A549 (cell line): ENCODE measurements around the gene FBXO10. TPM values are rescaled to one million over a fixed set of nuclear protein-coding genes. Genes with fewer than 3 reads are reported as not detected.

Experiments
- ATAC-seq, 2 experiments: fragments of 200-7000 bp in 1 of 2; fragments of >200 bp in 1 of 2; cut with Nextera tagmentation in 1 of 2; cut with Tn5 transposase in 1 of 2; 3 replicates each; pipeline versions ENCODE4 v1.8.0 to v1.9.1; 2018 to 2020; ENCODE audit warnings: mild to moderate bottlenecking in 1 of 2, moderate library complexity in 1 of 2
- CTCF ChIA-PET: fragments of 300-600 bp; sonication (Branson Sonifier 250); formaldehyde crosslinking; extraction: SDS; loops from one replicate; lab custom pipeline; 2021; ENCODE audit warnings: antibody characterized with exemption, inconsistent platforms; lab: Yijun Ruan, JAX
- POLR2A ChIA-PET: fragments of 350-600 bp; formaldehyde crosslinking; extraction: SDS; loops from one replicate; lab custom pipeline; 2021; ENCODE audit warnings: antibody characterized with exemption, inconsistent platforms; lab: Yijun Ruan, JAX
- DNase-seq, 2 experiments: peaks; one replicate each; pipeline versions ENCODE4 v3.0.0 to v3.0.0-alpha.2; 2011 to 2016; ENCODE audit warnings: low read depth in 1 of 2, low spot score in 1 of 2
- FAIRE-seq: peaks from 2 replicates; lab custom pipeline; 2011; peaks lifted over from hg19 to GRCh38; lab: Jason Lieb, UNC
- H3K27ac ChIP-seq, 2 experiments: fragments of >200 bp; sonication (Bioruptor Twin); formaldehyde crosslinking; 3 replicates each; pipeline ENCODE4 v1.5.1; 2016 to 2017
- H3K4me1 ChIP-seq: fragments of >200 bp; sonication (Bioruptor Twin); formaldehyde crosslinking; 3 replicates; pipeline ENCODE4 v1.6.1; 2016
- H3K4me2 ChIP-seq: fragments of >200 bp; sonication (Bioruptor Twin); formaldehyde crosslinking; 3 replicates; pipeline ENCODE4 v1.6.1; 2016
- H3K4me3 ChIP-seq: fragments of >200 bp; sonication (Bioruptor Twin); formaldehyde crosslinking; 3 replicates; pipeline ENCODE4 v1.5.1; 2016
- H3K9me3 ChIP-seq: fragments of >200 bp; sonication (Bioruptor Twin); formaldehyde crosslinking; 3 replicates; pipeline ENCODE4 v1.6.1; 2016
- CHD2 ChIP-seq: fragments of 150-350 bp; IDR thresholded peaks from 2 replicates; pipeline ENCODE4 v1.6.1; 2014; ENCODE audit warnings: low read length; ENCODE audit not compliant: partially characterized antibody
- CHD4 ChIP-seq: fragments of 200-600 bp; sonication (generic); IDR thresholded peaks from 2 replicates; pipeline ENCODE4 v1.6.1; 2016; ENCODE audit warnings: antibody characterized with exemption, mild to moderate bottlenecking, borderline replicate concordance
- EHF ChIP-seq: fragments of 250-450 bp; sonication (Bioruptor Pico); IDR thresholded peaks from 2 replicates; pipeline ENCODE4 v1.5.0; 2020; ENCODE audit warnings: mild to moderate bottlenecking
- EP300 ChIP-seq, 2 experiments: fragments of >200 bp; sonication (Bioruptor Twin); formaldehyde crosslinking; IDR thresholded peaks; 2 replicates in 1 of 2; 3 replicates in 1 of 2; pipeline ENCODE4 v1.6.1; 2016 to 2017
- HOXB5 ChIP-seq: fragments of 250-450 bp; sonication (Bioruptor Pico); IDR thresholded peaks from 2 replicates; pipeline ENCODE4 v1.5.0; 2020; ENCODE audit warnings: mild to moderate bottlenecking, moderate library complexity
- MAFK ChIP-seq: fragments of 450-650 bp; IDR thresholded peaks from 2 replicates; pipeline ENCODE4 v1.6.1; 2014; ENCODE audit not compliant: partially characterized antibody
- MAZ ChIP-seq: fragments of 150-350 bp; IDR thresholded peaks from 2 replicates; pipeline ENCODE4 v1.6.1; 2014; ENCODE audit warnings: antibody characterized with exemption, low read depth, low read length, borderline replicate concordance
- MYC ChIP-seq: IDR thresholded peaks from 2 replicates; pipeline ENCODE4 v1.6.1; 2012; ENCODE audit warnings: mild to moderate bottlenecking, inconsistent platforms, low read length, improper control_type of control experiment, borderline replicate concordance
- NPAS2 ChIP-seq: fragments of 250-450 bp; sonication (Bioruptor Pico); IDR thresholded peaks from 2 replicates; pipeline ENCODE4 v1.8.0; 2022; ENCODE audit warnings: mild to moderate bottlenecking, moderate library complexity, borderline replicate concordance
- RFX5 ChIP-seq: fragments of 450-650 bp; IDR thresholded peaks from 2 replicates; pipeline ENCODE4 v1.7.1; 2014; ENCODE audit warnings: antibody characterized with exemption, mild to moderate bottlenecking, moderate library complexity
- SREBF2 ChIP-seq: fragments of 450-650 bp; IDR thresholded peaks from 2 replicates; pipeline ENCODE4 v1.6.1; 2014; ENCODE audit warnings: mild to moderate bottlenecking, moderate library complexity
- TP53 ChIP-seq: fragments of 250-450 bp; sonication (Bioruptor Pico); IDR thresholded peaks from 2 replicates; pipeline ENCODE4 v1.5.0; 2021; ENCODE audit warnings: mild to moderate bottlenecking, moderate library complexity
- ZC3H11A ChIP-seq: fragments of 450-650 bp; IDR thresholded peaks from 2 replicates; pipeline ENCODE4 v1.6.1; 2014; ENCODE audit warnings: antibody characterized with exemption, mild to moderate bottlenecking
- ZNF302 ChIP-seq: fragments of 250-450 bp; sonication (Bioruptor Pico); IDR thresholded peaks from 2 replicates; pipeline ENCODE4 v1.9.0; 2021; ENCODE audit warnings: inconsistent platforms, mild to moderate bottlenecking, moderate library complexity
- WGBS: methylation state at CpG from one replicate; pipeline ENCODE4 v1.1.6; 2017; ENCODE audit errors: missing lambda C conversion rate; 5-methylcytosine and 5-hydroxymethylcytosine counted together
- polyA plus RNA-seq, 4 experiments: library from polyadenylated mRNA; depleted of rRNA in 3 of 4; stranded (reverse); fragments of >200 nt; fragmentation: RNase III in 1 of 4; extraction: RNeasy Plus Mini Kit Qiagen cat#74134 plus additional on column Dnase treatment in 1 of 4; gene quantifications; 2 replicates in 3 of 4; 3 replicates in 1 of 4; pipeline ENCODE4 v1.2.3, GENCODE V29; 2011 to 2017
- TF ChIP-seq, protein P1 (sequence below): fragments of >200 bp; sonication (Bioruptor Twin); formaldehyde crosslinking; IDR thresholded peaks from 3 replicates; pipeline ENCODE4 v1.6.1; 2016
- TF ChIP-seq, protein P2 (sequence below): IDR thresholded peaks from 2 replicates; pipeline ENCODE4 v1.6.1; 2012
- TF ChIP-seq, protein P3 (sequence below): IDR thresholded peaks from 2 replicates; pipeline ENCODE4 v1.6.1; 2012
- TF ChIP-seq, protein P4 (sequence below): fragments of 150-350 bp; IDR thresholded peaks from 2 replicates; pipeline ENCODE4 v1.6.1; 2014; ENCODE audit warnings: low read depth, mild to moderate bottlenecking, low read length
- TF ChIP-seq, protein P5 (sequence below): fragments of 200-600 bp; sonication (generic); IDR thresholded peaks from 2 replicates; pipeline ENCODE4 v1.6.1; 2016; ENCODE audit warnings: antibody characterized with exemption, mild to moderate bottlenecking, moderate library complexity
- TF ChIP-seq, protein P6 (sequence below): IDR thresholded peaks from 2 replicates; pipeline ENCODE4 v1.6.1; 2012; ENCODE audit warnings: low read depth, borderline replicate concordance

FBXO10 gene
- polyA plus RNA-seq, 2 of the 4 experiments (the other 2 are of a cell fraction) = 5.0 to 5.3 TPM

DNA sequence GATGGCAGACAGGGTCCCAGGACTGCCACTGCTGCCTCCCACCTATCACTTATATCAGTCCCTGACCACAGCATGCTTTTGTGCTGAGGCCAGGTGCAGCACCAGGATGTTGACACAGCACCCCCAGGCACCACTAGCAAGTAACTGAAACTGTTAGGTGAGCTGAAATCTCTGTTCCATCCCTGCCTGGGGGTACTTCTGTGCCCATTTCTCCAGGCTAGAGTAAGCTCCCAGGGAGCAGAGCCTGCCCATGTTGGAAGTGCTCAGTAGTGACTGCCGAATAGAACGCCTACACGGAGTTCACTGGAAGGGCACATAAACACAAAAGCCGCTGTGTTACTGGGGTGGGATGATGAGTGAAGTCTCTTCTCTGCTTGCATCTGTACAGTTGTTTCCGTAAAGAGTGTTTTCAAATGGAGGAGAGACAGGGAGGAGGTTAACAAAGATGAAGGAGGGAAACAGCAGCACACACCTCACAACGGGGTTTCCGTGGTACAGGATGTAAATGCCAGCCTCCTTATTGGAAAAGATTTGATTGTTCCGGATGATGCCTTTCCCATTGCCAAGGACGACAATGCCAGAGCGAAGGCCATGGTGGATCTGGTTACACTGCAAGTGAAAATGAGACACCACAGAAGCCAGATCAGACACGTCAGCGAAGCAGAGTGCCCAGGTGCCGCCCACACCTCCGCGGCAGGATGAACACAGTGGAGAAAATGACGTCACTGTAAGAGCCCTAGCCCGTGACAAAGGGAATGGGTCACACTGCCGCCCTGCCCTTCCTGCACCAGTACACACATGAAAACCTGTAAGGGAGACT is 47.3 kb downstream of the FBXO10 start:
- WGBS = 93% methylated on average over 18 of the region's 18 CpGs
- TF ChIP-seq, protein P1, sequence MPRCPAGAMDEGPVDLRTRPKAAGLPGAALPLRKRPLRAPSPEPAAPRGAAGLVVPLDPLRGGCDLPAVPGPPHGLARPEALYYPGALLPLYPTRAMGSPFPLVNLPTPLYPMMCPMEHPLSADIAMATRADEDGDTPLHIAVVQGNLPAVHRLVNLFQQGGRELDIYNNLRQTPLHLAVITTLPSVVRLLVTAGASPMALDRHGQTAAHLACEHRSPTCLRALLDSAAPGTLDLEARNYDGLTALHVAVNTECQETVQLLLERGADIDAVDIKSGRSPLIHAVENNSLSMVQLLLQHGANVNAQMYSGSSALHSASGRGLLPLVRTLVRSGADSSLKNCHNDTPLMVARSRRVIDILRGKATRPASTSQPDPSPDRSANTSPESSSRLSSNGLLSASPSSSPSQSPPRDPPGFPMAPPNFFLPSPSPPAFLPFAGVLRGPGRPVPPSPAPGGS = no peak
- TF ChIP-seq HOXB5 (CRISPR knock-in tag) = no peak
- no peak for TF ChIP-seq RFX5
- TF ChIP-seq, protein P2, sequence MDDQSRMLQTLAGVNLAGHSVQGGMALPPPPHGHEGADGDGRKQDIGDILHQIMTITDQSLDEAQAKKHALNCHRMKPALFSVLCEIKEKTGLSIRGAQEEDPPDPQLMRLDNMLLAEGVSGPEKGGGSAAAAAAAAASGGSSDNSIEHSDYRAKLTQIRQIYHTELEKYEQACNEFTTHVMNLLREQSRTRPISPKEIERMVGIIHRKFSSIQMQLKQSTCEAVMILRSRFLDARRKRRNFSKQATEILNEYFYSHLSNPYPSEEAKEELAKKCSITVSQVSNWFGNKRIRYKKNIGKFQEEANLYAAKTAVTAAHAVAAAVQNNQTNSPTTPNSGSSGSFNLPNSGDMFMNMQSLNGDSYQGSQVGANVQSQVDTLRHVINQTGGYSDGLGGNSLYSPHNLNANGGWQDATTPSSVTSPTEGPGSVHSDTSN = no peak
- TF ChIP-seq CHD2 = no peak
- TF ChIP-seq, protein P3, sequence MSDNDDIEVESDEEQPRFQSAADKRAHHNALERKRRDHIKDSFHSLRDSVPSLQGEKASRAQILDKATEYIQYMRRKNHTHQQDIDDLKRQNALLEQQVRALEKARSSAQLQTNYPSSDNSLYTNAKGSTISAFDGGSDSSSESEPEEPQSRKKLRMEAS = no peak
- TF ChIP-seq TP53 (CRISPR knock-in tag) = no peak
- TF ChIP-seq MYC = no peak
- no peak for TF ChIP-seq ZNF302 (CRISPR knock-in tag)
- no peak for TF ChIP-seq CHD4
- TF ChIP-seq SREBF2 = no peak
- TF ChIP-seq EHF = no peak
- no peak for TF ChIP-seq ZC3H11A
- no peak for TF ChIP-seq EP300 (IDR thresholded peaks at IDR 0.05)
- TF ChIP-seq, protein P4, sequence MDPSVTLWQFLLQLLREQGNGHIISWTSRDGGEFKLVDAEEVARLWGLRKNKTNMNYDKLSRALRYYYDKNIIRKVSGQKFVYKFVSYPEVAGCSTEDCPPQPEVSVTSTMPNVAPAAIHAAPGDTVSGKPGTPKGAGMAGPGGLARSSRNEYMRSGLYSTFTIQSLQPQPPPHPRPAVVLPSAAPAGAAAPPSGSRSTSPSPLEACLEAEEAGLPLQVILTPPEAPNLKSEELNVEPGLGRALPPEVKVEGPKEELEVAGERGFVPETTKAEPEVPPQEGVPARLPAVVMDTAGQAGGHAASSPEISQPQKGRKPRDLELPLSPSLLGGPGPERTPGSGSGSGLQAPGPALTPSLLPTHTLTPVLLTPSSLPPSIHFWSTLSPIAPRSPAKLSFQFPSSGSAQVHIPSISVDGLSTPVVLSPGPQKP = no peak

DNA sequence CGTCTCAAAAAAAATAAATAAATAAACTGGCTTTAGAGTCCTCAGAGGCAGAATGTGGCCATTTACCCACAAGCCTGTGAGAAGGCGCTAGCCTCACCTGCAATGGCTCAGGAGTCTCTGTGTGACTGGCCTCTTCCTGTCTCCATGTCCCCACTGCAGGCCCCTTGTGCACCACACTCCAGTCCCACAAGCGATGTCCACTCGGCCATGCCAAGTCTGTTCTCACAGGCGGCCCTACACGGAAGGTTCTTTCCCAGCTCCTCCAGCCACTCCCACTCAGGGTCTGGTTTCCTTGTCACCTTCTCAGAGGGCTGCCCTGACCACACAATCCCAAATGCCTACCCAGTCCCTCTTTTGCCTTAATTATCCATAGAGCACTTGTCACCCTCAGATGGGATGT is 52.3 kb downstream of the FBXO10 start:
- FAIRE-seq = no peak
- H3K4me2 ChIP-seq = no peak overlapping the region
- ChIA-PET CTCF (interaction anchor here (0.6 kb wide), 1 partner anchor 47 kb away, joined by 3 read pairs; no protein-coding TSS in a partner anchor), POLR2A (no interaction called here)
- no peaks in the 10 kb centered on the region for H3K4me1 ChIP-seq
- DNase-seq = no peak
- WGBS = 93% methylated on average over 6 of the region's 6 CpGs
- no peak for ATAC-seq
- TF ChIP-seq, protein P5, sequence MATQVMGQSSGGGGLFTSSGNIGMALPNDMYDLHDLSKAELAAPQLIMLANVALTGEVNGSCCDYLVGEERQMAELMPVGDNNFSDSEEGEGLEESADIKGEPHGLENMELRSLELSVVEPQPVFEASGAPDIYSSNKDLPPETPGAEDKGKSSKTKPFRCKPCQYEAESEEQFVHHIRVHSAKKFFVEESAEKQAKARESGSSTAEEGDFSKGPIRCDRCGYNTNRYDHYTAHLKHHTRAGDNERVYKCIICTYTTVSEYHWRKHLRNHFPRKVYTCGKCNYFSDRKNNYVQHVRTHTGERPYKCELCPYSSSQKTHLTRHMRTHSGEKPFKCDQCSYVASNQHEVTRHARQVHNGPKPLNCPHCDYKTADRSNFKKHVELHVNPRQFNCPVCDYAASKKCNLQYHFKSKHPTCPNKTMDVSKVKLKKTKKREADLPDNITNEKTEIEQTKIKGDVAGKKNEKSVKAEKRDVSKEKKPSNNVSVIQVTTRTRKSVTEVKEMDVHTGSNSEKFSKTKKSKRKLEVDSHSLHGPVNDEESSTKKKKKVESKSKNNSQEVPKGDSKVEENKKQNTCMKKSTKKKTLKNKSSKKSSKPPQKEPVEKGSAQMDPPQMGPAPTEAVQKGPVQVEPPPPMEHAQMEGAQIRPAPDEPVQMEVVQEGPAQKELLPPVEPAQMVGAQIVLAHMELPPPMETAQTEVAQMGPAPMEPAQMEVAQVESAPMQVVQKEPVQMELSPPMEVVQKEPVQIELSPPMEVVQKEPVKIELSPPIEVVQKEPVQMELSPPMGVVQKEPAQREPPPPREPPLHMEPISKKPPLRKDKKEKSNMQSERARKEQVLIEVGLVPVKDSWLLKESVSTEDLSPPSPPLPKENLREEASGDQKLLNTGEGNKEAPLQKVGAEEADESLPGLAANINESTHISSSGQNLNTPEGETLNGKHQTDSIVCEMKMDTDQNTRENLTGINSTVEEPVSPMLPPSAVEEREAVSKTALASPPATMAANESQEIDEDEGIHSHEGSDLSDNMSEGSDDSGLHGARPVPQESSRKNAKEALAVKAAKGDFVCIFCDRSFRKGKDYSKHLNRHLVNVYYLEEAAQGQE = no peak
- TF ChIP-seq NPAS2 (no peak), MAFK (no peak), MAZ (no peak)
- TF ChIP-seq, protein P6, sequence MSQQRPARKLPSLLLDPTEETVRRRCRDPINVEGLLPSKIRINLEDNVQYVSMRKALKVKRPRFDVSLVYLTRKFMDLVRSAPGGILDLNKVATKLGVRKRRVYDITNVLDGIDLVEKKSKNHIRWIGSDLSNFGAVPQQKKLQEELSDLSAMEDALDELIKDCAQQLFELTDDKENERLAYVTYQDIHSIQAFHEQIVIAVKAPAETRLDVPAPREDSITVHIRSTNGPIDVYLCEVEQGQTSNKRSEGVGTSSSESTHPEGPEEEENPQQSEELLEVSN = no peak
- no peaks in the 10 kb centered on the region for H3K9me3 ChIP-seq
- H3K4me3 ChIP-seq = no peak overlapping the region
- no peak overlapping the region for H3K27ac ChIP-seq

More for the DNA sequence above, 47.3 kb downstream of the FBXO10 start:
- Histone ChIP-seq H3K4me2 (no peak overlapping the region), H3K4me3 (no peak overlapping the region), H3K4me1 (no peaks in the 10 kb centered on the region), H3K27ac (no peak overlapping the region), H3K9me3 (no peaks in the 10 kb centered on the region)
- ChIA-PET CTCF (interaction anchor here (0.6 to 0.7 kb wide), 2 partner anchors 12 to 21 kb away, joined by 3 read pairs; no protein-coding TSS in a partner anchor), POLR2A (no interaction called here)
- DNase-seq (no peak), FAIRE-seq (no peak), ATAC-seq (no peak)
